Uterus (tissue), 4 donors: ENCODE results near the gene PPP4C. TPM values are rescaled to one million over a fixed set of nuclear protein-coding genes. Genes with fewer than 3 reads are reported as not detected.
A peak's percentile ranks its signal among the peaks of the same experiment; 100 is the strongest.

Experiments used
- DNase-seq, 2 donors: peaks; one replicate each; pipeline ENCODE4 v3.0.0-alpha.2; 2019 to 2020
- H3K27ac ChIP-seq, 2 donors: fragments of 200-600 bp; sonication (generic); 1 replicate in 1 of 2; 2 replicates in 1 of 2; pipeline ENCODE4 v1.5.1; 2016 to 2018
- H3K27me3 ChIP-seq, 2 donors: fragments of 200-600 bp; sonication (generic); one replicate each; pipeline ENCODE4 v1.5.1; 2018 to 2019; ENCODE audit warnings: control low read depth in 1 of 2
- H3K36me3 ChIP-seq, 2 donors: fragments of 200-600 bp; sonication (generic); one replicate each; pipeline ENCODE4 v1.5.1; 2019; ENCODE audit warnings: control low read depth in 1 of 2
- H3K4me1 ChIP-seq, 2 donors: fragments of 200-600 bp; sonication (generic); one replicate each; pipeline ENCODE4 v1.5.1; 2018 to 2019; ENCODE audit warnings: control low read depth in 1 of 2
- H3K4me3 ChIP-seq, 2 donors: fragments of 200-600 bp; sonication (generic); 1 replicate in 1 of 2; 2 replicates in 1 of 2; pipeline ENCODE4 v1.5.1; 2018 to 2019; ENCODE audit warnings: mild to moderate bottlenecking in 1 of 2
- H3K9me3 ChIP-seq, 2 donors: fragments of 200-600 bp; sonication (generic); one replicate each; pipeline ENCODE4 v1.5.1; 2019; ENCODE audit warnings: control low read depth in 1 of 2
- POLR2A ChIP-seq, 2 donors: fragments of 450-650 bp; IDR thresholded peaks; one replicate each; pipeline ENCODE4 v1.6.1; 2016; ENCODE audit warnings: antibody characterized with exemption in 2 of 2, mild to moderate bottlenecking in 1 of 2, moderate library complexity in 1 of 2
- intact Hi-C: fragments of 100-400 bp; cut with DNase I; formaldehyde crosslinking; loops from one replicate; pipeline ENCODE4 v1.15.1; 2023; ENCODE audit warnings: low total_unique reads
- total RNA-seq, 4 donors: library from RNA; depleted of rRNA in 3 of 4; stranded (reverse); fragments of >200 nt in 3 of 4; gene quantifications; one replicate each; pipeline versions ENCODE4 v1.1.0 to v1.2.4, GENCODE V29; 2014 to 2023
- TF ChIP-seq, protein P1 (sequence below), 4 experiments: fragments of 200-600 bp in 2 of 4; fragments of 450-650 bp in 2 of 4; sonication (generic) in 2 of 4; IDR thresholded peaks; one replicate each; pipeline ENCODE4 v1.5.1; 2016 to 2019; ENCODE audit warnings: antibody characterized with exemption in 4 of 4, mild to moderate bottlenecking in 2 of 4, moderate library complexity in 1 of 4
- donor health status: DM: yes; HTN: yes; CAD: no.

Gene PPP4C
- total RNA-seq, 4 donors from 2014 or later, result 15.6 to 78.5 (median 64.5) TPM

DNA sequence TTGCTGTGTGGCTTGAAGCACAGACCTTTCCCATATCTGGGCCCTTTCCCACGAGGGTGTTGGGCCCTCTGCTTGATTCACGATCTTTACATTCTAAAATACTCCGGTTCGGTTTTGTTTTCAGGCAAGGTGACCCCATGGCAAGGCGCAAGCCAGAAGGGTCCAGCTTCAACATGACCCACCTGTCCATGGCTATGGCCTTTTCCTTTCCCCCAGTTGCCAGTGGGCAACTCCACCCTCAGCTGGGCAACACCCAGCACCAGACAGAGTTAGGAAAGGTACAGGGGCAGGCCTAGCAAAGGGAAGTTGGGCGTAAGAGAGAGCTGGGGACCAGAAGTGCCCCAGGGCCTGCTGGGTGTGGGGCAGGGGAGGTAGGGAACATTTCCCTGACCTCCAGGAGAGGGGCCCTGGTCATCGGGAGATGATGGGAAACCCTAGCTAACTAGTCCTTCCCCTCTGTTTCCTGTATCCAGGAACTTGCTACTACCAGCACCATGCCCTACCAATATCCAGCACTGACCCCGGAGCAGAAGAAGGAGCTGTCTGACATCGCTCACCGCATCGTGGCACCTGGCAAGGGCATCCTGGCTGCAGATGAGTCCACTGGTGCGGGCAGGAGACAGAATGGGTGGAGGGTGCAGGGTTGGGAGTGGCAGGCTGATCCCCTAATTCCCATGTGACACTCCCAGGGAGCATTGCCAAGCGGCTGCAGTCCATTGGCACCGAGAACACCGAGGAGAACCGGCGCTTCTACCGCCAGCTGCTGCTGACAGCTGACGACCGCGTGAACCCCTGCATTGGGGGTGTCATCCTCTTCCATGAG is 8.8 kb upstream of the PPP4C start:
- Histone ChIP-seq H3K36me3 (no peaks in the 10 kb centered on the region), H3K4me1 (peaks cover 15 to 42% of the 10 kb centered on the region in 2 donors), H3K4me3 (peak overlapping the region; percentile 81 to 100), H3K9me3 (no peaks in the 10 kb centered on the region), H3K27ac (peak overlapping the region; percentile 97 to 99), H3K27me3 (no peaks in the 10 kb centered on the region)
- peak in 1 of 2 donors; percentile 35 for DNase-seq
- TF ChIP-seq, protein P1, sequence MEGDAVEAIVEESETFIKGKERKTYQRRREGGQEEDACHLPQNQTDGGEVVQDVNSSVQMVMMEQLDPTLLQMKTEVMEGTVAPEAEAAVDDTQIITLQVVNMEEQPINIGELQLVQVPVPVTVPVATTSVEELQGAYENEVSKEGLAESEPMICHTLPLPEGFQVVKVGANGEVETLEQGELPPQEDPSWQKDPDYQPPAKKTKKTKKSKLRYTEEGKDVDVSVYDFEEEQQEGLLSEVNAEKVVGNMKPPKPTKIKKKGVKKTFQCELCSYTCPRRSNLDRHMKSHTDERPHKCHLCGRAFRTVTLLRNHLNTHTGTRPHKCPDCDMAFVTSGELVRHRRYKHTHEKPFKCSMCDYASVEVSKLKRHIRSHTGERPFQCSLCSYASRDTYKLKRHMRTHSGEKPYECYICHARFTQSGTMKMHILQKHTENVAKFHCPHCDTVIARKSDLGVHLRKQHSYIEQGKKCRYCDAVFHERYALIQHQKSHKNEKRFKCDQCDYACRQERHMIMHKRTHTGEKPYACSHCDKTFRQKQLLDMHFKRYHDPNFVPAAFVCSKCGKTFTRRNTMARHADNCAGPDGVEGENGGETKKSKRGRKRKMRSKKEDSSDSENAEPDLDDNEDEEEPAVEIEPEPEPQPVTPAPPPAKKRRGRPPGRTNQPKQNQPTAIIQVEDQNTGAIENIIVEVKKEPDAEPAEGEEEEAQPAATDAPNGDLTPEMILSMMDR (IDR thresholded peaks at IDR 0.05), result no peak
- no peak for TF ChIP-seq POLR2A (IDR thresholded peaks at IDR 0.05)
- intact Hi-C loops, result no loop called here

- no peaks in the 10 kb centered on the region for H3K36me3 ChIP-seq
- no peak for TF ChIP-seq POLR2A (IDR thresholded peaks at IDR 0.05)
- TF ChIP-seq, protein P1 (IDR thresholded peaks at IDR 0.05), result no peak
- peaks cover 15 to 42% of the 10 kb centered on the region in 2 donors for H3K4me1 ChIP-seq
Measured at GRCh38 chr16:30067584-30067916, 8.2 kb upstream of the PPP4C start.

DNA sequence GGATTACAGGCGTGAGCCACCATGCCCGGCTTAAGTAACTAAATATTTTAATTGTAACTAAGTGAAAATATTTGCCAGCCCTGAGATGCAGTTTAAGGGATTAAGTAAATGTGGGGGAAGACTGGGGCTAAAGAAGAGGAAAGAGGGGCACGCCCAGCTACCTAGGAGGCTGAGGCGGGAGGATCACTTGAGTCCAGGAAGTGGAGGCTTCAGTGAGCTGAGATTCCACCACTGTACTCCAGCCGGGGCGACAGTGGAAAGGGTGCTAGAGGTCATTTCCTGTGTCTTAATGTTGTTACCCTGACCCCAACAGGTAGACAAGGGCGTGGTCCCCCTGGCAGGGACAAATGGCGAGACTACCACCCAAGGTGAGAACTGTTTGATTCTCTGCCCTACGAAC is 7.5 kb upstream of the PPP4C start:
- Histone ChIP-seq H3K27me3 (no peaks in the 10 kb centered on the region), H3K27ac (peak overlapping the region; percentile 9 to 43), H3K4me1 (peaks cover 13 to 37% of the 10 kb centered on the region in 2 donors), H3K36me3 (no peaks in the 10 kb centered on the region), H3K9me3 (no peaks in the 10 kb centered on the region), H3K4me3 (no peak overlapping the region)
- intact Hi-C loops, result no loop called here
- no peak for TF ChIP-seq POLR2A (IDR thresholded peaks at IDR 0.05)
- DNase-seq, result no peak

More at GRCh38 chr16:30067584-30067916, 8.2 kb upstream of the PPP4C start:
- no peak for DNase-seq
- H3K4me3 ChIP-seq, result peak overlapping the region in 1 of 2 donors; percentile 81
- H3K27ac ChIP-seq, result peak overlapping the region; percentile 97 to 99
- intact Hi-C loops, result no loop called here
- no peaks in the 10 kb centered on the region for H3K9me3 ChIP-seq
- no peaks in the 10 kb centered on the region for H3K27me3 ChIP-seq

- Histone ChIP-seq H3K27me3 (no peaks in the 10 kb centered on the region), H3K4me3 (no peak overlapping the region), H3K9me3 (no peaks in the 10 kb centered on the region), H3K36me3 (no peaks in the 10 kb centered on the region), H3K27ac (peak overlapping the region; percentile 63 to 67), H3K4me1 (peaks cover 12 to 31% of the 10 kb centered on the region in 2 donors)
- no peak for DNase-seq
- no peak for TF ChIP-seq POLR2A (IDR thresholded peaks at IDR 0.05)
- TF ChIP-seq, protein P1 (IDR thresholded peaks at IDR 0.05), result no peak
- intact Hi-C loops, result no loop called here
Measured at GRCh38 chr16:30068750-30069610, 6.8 kb upstream of the PPP4C start.

- peak; percentile 57 to 60 for DNase-seq
- Histone ChIP-seq H3K36me3 (no peaks in the 10 kb centered on the region), H3K4me1 (peaks cover 12 to 31% of the 10 kb centered on the region in 2 donors), H3K9me3 (no peaks in the 10 kb centered on the region), H3K4me3 (no peak overlapping the region), H3K27ac (peak overlapping the region; percentile 63 to 67), H3K27me3 (no peaks in the 10 kb centered on the region)
- TF ChIP-seq, protein P1 (IDR thresholded peaks at IDR 0.05), result no peak
- no peak for TF ChIP-seq POLR2A (IDR thresholded peaks at IDR 0.05)
- intact Hi-C loops, result no loop called here
Measured at GRCh38 chr16:30069611-30070462, 6.0 kb upstream of the PPP4C start.
